SW480 (cell line): ENCODE measurements around the gene MOCS3.
"Not testable (repeated sequence)": the region's sequence is repeated elsewhere in the genome, so short reads cannot be mapped to it uniquely, and the experiment has no call there.

Experiments used
- DNase-seq: peaks from one replicate; pipeline ENCODE4 v3.0.0-alpha.2; 2016; ENCODE audit warnings: low spot score

Gene MOCS3

DNA sequence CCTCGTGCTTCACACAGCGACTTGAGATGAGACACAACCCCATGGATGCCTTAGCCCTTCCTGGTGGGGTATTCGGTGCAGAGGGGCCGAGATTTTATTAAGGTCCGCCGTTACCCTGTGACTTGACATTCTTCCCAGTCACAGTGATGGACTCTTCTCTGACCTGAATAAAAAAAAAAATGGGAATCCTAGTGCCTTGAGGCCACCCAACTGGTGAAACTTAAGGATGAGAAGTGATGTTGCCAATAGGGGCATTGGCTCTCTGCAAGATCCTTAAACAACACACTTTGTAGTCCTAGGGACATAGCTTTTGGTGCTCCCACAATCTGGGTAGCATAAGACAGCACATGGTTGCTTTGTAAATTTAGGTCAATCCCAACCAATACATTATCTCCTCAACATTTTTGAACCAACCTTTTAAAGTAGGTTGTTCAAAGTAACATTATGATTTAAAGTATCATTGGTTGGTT lies 26.6 kb upstream of the MOCS3 start:
- DNase-seq: peak; percentile 25

GRCh38 chr20:50932691-50933280 lies 25.8 kb upstream of the MOCS3 start:
- DNase-seq: no peak

GRCh38 chr20:50933589-50933988 lies 25.0 kb upstream of the MOCS3 start:
- DNase-seq: no peak

DNA sequence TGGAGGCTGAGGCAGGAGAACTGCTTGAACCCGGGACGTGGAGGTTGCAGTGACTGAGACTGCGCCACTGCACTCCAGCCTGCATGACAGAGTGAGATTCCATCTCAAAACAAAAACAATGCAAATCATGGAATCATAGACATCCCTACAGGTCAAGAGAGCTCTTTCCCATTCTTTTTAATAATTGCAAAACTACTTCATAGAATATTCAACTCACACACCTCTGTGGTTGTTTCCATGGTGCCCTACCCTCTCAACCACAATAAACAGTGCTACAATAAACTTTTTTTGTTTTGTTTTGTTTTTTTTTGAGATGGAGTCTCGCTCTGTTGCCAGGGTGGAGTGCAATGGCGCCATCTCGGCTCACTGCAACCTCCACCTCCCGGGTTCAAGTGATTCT lies 15.5 kb upstream of the MOCS3 start:
- no peak for DNase-seq

GRCh38 chr20:50948132-50948785 lies 10.4 kb upstream of the MOCS3 start:
- no peak for DNase-seq

DNA sequence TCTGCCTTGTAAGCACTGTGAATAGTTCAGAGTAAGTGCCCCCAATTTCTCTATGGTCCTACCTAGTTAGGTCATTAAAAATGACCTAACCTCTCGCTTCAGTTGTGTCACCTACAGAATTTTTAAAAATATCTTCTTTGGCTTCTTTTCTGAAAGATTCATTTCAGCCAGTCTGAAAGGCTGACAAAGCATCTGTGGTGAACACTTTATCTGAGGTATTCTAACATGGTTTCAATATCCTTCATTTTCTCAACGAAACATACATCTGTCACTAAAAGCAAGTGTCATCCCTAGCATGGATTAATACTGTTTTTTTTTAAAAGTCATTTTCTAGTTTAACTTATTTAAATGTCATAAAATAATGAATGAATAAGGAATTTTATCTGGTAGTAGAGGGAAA lies 5.4 kb upstream of the MOCS3 start:
- DNase-seq: no peak

DNA sequence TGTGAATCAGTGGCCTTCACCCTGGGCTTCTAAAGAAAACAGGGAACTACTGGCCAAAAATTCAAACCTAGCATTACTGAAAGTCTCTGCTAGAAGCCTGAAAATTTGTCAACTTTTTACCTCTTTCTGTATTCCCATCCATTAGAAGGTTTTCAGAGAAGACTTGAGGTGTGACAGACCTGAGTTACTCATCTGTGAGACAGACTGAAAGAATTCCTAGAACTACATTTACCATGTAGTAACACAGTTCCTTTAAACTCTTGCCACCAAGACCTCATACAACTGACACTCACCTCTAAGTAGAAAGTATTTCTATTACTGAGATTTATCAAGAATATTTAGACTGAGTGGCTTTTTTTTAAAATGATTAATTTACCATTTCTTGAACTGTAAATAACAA lies 4.8 kb upstream of the MOCS3 start:
- DNase-seq: no peak

DNA sequence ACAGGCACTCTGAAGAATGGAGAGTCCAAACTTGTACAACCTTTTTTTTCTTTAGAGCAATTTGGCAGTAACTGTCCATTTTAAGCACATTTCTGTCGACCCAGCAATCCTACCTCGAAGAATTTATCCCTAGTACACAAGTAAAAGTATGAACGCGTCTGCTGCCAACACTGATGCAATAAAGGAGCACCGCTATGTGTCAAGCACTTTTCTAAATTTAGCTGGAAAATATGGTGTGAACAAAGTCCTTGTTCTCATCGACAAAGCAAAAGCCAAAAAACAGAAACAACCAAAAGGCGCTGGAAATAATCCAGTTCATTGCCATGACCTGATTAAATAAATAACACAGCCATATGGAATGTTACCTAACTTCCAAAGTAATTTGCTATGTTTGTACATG lies 1.3 kb upstream of the MOCS3 start:
- no peak for DNase-seq

- DNase-seq: peak; percentile 91
Observed at GRCh38 chr20:50957798-50958614, 612 bp upstream of the MOCS3 start, which contains the start of gene DPM1. Gene DPM1 (minus strand): TSS chr20:50958532. CDS start chr20:50958523, 9 bp downstream.

DNA sequence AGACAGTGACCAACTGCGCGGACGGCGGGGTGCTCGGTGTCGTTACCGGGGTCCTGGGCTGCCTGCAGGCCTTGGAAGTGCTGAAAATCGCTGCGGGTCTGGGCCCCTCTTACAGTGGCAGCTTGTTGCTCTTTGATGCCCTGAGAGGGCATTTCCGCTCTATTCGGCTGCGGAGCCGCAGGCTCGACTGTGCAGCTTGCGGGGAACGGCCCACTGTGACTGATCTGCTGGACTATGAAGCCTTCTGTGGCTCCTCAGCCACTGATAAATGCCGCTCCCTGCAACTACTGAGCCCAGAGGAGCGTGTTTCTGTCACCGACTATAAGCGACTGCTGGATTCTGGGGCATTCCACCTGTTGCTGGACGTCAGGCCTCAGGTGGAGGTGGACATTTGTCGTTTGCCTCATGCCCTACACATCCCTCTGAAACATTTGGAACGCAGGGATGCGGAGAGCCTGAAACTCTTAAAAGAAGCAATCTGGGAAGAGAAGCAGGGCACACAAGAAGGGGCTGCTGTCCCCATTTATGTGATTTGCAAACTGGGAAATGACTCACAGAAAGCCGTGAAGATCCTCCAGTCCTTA lies 1.0 kb downstream of the MOCS3 start:
- no peak for DNase-seq

GRCh38 chr20:50967586-50967985 lies 9.0 kb downstream of the MOCS3 start:
- no peak for DNase-seq

- no peak for DNase-seq
Observed at GRCh38 chr20:50968289-50968688, 9.7 kb downstream of the MOCS3 start.

DNA sequence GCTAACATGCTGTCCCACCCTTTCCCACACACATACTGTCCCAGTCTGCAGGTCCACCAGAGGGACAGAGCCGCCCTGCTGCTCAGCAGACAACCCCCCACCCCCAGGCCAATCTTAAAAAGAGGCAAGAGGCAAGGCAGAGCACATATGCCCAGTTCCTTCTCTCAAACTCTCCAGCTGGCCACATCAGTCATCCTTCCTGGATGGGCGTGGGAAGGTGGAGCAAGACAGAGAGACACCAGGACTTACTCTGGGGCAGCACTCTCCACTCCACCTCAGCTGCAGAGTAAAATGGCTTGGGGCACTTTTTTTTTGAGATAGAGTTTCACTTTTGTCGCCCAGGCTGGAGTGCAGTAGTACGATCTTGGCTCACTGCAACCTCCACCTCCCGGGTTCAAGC lies 10.8 kb downstream of the MOCS3 start:
- no peak for DNase-seq

DNA sequence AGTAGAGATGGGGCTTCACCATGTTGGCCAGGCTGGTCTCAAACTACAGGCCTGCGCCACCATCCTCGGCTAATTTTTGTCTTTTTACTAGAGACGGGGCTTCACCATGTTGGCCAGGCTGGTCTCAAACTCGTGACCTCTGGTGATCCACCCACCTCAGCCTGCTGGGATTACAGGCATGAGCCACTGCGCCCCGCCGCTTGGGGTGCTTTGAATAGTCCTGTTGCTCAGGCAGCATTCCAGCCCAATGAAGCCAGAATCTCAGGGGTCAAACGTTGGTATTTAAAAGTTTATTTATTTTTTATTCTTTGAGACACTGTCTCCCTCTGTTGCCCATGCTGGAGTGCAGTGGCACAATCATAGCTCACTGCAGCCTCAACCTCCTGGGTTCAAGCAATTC lies 11.3 kb downstream of the MOCS3 start:
- DNase-seq: no peak

GRCh38 chr20:50975701-50976330 lies 17.2 kb downstream of the MOCS3 start:
- no peak for DNase-seq

DNA sequence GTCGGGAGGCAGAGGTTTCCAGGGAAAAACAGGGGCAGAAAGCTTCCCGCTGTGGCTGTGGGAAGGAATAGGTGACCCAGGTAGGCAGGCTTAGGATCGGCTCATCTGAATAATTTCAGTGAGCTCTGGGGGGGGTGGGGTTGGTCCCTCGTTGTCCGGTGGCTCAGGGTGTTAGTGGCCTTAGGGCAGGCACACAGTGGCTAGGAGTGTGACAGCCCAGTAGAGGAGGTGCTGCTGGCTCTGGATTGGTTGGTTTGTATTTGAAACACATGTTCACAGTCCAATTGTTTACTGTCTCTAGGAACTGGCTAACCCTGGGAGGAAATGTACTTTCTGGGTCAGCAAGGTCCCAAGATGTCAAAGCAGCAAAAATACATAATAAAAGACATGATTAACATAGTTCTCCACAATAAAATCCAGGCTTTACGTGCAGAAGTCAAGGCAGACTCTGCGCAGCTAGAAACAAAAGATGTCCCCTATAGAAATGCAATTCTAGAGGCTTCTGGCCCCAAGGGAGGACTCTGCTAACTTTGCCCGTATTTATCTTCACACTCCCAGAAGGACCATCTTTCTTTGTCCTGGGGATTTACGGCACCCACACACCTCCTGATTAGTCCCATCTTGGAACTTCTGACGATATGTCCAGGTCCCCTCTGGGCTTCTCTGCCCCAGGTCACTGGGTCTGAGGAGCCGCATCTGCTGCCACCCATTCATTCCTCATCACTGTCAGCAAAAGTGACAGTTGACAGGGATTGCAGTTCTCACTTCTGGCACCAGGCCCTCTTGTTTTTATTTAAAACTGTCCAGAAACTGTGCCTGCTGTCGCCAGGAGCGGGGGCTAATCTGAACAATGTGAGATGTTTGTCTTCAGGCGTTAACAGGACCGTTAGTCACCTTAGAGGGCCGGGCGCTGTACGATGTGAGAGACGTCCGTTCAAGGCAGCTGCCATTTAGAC lies 18.7 kb downstream of the MOCS3 start:
- DNase-seq: no peak

- not testable (repeated sequence) for DNase-seq
Observed at GRCh38 chr20:50978533-50978932, 19.9 kb downstream of the MOCS3 start.

- DNase-seq: peak; percentile 66
Observed at GRCh38 chr20:50980071-50980681, 21.6 kb downstream of the MOCS3 start.

GRCh38 chr20:50980851-50981713 lies 22.5 kb downstream of the MOCS3 start:
- DNase-seq: peak; percentile 76

DNA sequence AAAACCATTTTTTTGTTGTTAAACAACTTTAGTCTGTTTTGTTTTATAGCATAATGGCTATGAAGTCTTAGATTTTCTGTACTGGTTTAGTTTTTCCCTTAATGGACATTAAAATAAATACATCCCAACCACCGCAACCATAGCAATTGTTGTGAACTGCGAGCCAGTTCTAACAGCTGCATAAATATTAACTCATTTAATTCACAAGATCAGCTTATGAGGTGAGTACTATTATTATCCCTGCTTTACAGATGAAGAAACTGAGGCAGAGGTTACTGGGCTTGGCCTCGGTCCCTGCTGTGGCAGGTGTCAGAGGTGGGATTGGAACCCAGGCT lies 23.1 kb downstream of the MOCS3 start:
- DNase-seq: no peak
